GM18868 (cell line): ENCODE data around the gene OBSCN.

ENCODE experiments used
- ATAC-seq: cut with Tn5 transposase; IDR thresholded peaks from one replicate; pipeline ENCODE4 v1.9.1; 2021; ENCODE audit warnings: mild to moderate bottlenecking, moderate library complexity; ENCODE audit not compliant: unreplicated experiment

Gene OBSCN

GRCh38 chr1:228286505-228287417 is 78.9 kb downstream of the OBSCN start:
- no peak for ATAC-seq

GRCh38 chr1:228287541-228288425 is 79.9 kb downstream of the OBSCN start:
- no peak for ATAC-seq

- ATAC-seq = no peak
Measured at GRCh38 chr1:228288536-228289238, 80.8 kb downstream of the OBSCN start.

- no peak for ATAC-seq
Measured at GRCh38 chr1:228289239-228289849, 81.5 kb downstream of the OBSCN start.

GRCh38 chr1:228289996-228290881 is 82.4 kb downstream of the OBSCN start:
- ATAC-seq = no peak

GRCh38 chr1:228291906-228292608 is 84.2 kb downstream of the OBSCN start:
- ATAC-seq = no peak

GRCh38 chr1:228292609-228292911 is 84.7 kb downstream of the OBSCN start:
- ATAC-seq = no peak

- ATAC-seq = no peak
Measured at GRCh38 chr1:228293393-228293792, 85.5 kb downstream of the OBSCN start.

- ATAC-seq = no peak
Measured at GRCh38 chr1:228293816-228294500, 86.1 kb downstream of the OBSCN start.

GRCh38 chr1:228294717-228295116 is 86.9 kb downstream of the OBSCN start:
- ATAC-seq = no peak

- no peak for ATAC-seq
Measured at GRCh38 chr1:228295201-228295600, 87.4 kb downstream of the OBSCN start.

GRCh38 chr1:228295981-228296380 is 88.1 kb downstream of the OBSCN start:
- no peak for ATAC-seq

GRCh38 chr1:228297242-228297641 is 89.4 kb downstream of the OBSCN start:
- ATAC-seq = no peak

GRCh38 chr1:228297822-228298221 is 90.0 kb downstream of the OBSCN start:
- no peak for ATAC-seq

- ATAC-seq = no peak
Measured at GRCh38 chr1:228298471-228298870, 90.6 kb downstream of the OBSCN start.

- ATAC-seq = no peak
Measured at GRCh38 chr1:228299211-228299610, 91.4 kb downstream of the OBSCN start.

GRCh38 chr1:228299901-228300300 is 92.1 kb downstream of the OBSCN start:
- no peak for ATAC-seq

GRCh38 chr1:228302086-228302485 is 94.2 kb downstream of the OBSCN start:
- no peak for ATAC-seq

- no peak for ATAC-seq
Measured at GRCh38 chr1:228303596-228303995, 95.8 kb downstream of the OBSCN start.
